ENCODE data around the gene ING3.
"Not testable (repeated sequence)": the region's sequence is repeated elsewhere in the genome, so short reads cannot be mapped to it uniquely, and the experiment has no call there.

ING3 gene

GRCh38 chr7:121003986-121004685, 53.6 kb downstream of the ING3 start:
- H3K9me2 ChIP-seq (replicated peaks; ENCODE audit: insufficient read depth, low read length): no peaks in the 10 kb centered on the region
- no peaks in the 10 kb centered on the region for H3K9me3 ChIP-seq (ENCODE audit: insufficient read depth, low read length)
- no peaks in the 10 kb centered on the region for H3F3A ChIP-seq (ENCODE audit: insufficient read depth)
- no peak overlapping the region for H3K4me2 ChIP-seq (ENCODE audit: low read depth, low read length, poor library complexity, severe bottlenecking)
- no peak for TF ChIP-seq CTCF (IDR thresholded peaks at IDR 0.05; ENCODE audit: insufficient read depth, low read length, poor library complexity, severe bottlenecking)
- no peak for TF ChIP-seq EZH2phosphoT487 (conservative IDR thresholded peaks at IDR 0.05; ENCODE audit: low read length)
- H2AFZ ChIP-seq (ENCODE audit: low read depth, low read length, severe bottlenecking): no peak overlapping the region
- no peak overlapping the region for H3K4me3 ChIP-seq (ENCODE audit: insufficient read depth, low read length, poor library complexity, severe bottlenecking)
- H3K36me3 ChIP-seq (ENCODE audit: low read length): no peaks in the 10 kb centered on the region
- no peak overlapping the region for H3K9ac ChIP-seq (ENCODE audit: low read length)
- no peaks in the 10 kb centered on the region for H3K79me2 ChIP-seq (ENCODE audit: insufficient read depth, low read length)
- no peak overlapping the region for H3K27ac ChIP-seq (ENCODE audit: low read depth, low read length)
- no peaks in the 10 kb centered on the region for H3K27me3 ChIP-seq (ENCODE audit: low read length)
- no peaks in the 10 kb centered on the region for H4K20me1 ChIP-seq (ENCODE audit: low read depth, low read length)

GRCh38 chr7:121005058-121005457, 54.5 kb downstream of the ING3 start:
- H2AFZ ChIP-seq (ENCODE audit: low read depth, low read length, severe bottlenecking); H3K27ac ChIP-seq (ENCODE audit: low read depth, low read length); H3K79me2 ChIP-seq (ENCODE audit: insufficient read depth, low read length); H3F3A ChIP-seq (ENCODE audit: insufficient read depth); H3K4me2 ChIP-seq (ENCODE audit: low read depth, low read length, poor library complexity, severe bottlenecking); H3K36me3 ChIP-seq (ENCODE audit: low read length); H3K9ac ChIP-seq (ENCODE audit: low read length); H4K20me1 ChIP-seq (ENCODE audit: low read depth, low read length); H3K9me3 ChIP-seq (ENCODE audit: insufficient read depth, low read length); H3K9me2 ChIP-seq (replicated peaks; ENCODE audit: insufficient read depth, low read length); H3K27me3 ChIP-seq (ENCODE audit: low read length); H3K4me3 ChIP-seq (ENCODE audit: insufficient read depth, low read length, poor library complexity, severe bottlenecking): not testable (repeated sequence)

GRCh38 chr7:121005996-121006584, 55.5 kb downstream of the ING3 start:
- no peak overlapping the region for H3K4me2 ChIP-seq (ENCODE audit: low read depth, low read length, poor library complexity, severe bottlenecking)
- no peaks in the 10 kb centered on the region for H3K9me3 ChIP-seq (ENCODE audit: insufficient read depth, low read length)
- H3K36me3 ChIP-seq (ENCODE audit: low read length): no peaks in the 10 kb centered on the region
- H3K4me3 ChIP-seq (ENCODE audit: insufficient read depth, low read length, poor library complexity, severe bottlenecking): no peak overlapping the region
- no peaks in the 10 kb centered on the region for H3K27me3 ChIP-seq (ENCODE audit: low read length)
- H2AFZ ChIP-seq (ENCODE audit: low read depth, low read length, severe bottlenecking): no peak overlapping the region
- H3K9ac ChIP-seq (ENCODE audit: low read length): no peak overlapping the region
- no peaks in the 10 kb centered on the region for H3K9me2 ChIP-seq (replicated peaks; ENCODE audit: insufficient read depth, low read length)
- TF ChIP-seq CTCF (IDR thresholded peaks at IDR 0.05; ENCODE audit: insufficient read depth, low read length, poor library complexity, severe bottlenecking): no peak
- no peak for TF ChIP-seq EZH2phosphoT487 (conservative IDR thresholded peaks at IDR 0.05; ENCODE audit: low read length)
- no peak overlapping the region for H3K27ac ChIP-seq (ENCODE audit: low read depth, low read length)
- H4K20me1 ChIP-seq (ENCODE audit: low read depth, low read length): no peaks in the 10 kb centered on the region
- H3F3A ChIP-seq (ENCODE audit: insufficient read depth): no peaks in the 10 kb centered on the region
- H3K79me2 ChIP-seq (ENCODE audit: insufficient read depth, low read length): no peaks in the 10 kb centered on the region

- no peaks in the 10 kb centered on the region for H3K9me2 ChIP-seq (replicated peaks; ENCODE audit: insufficient read depth, low read length)
- no peak overlapping the region for H3K4me3 ChIP-seq (ENCODE audit: insufficient read depth, low read length, poor library complexity, severe bottlenecking)
- no peak overlapping the region for H2AFZ ChIP-seq (ENCODE audit: low read depth, low read length, severe bottlenecking)
- H4K20me1 ChIP-seq (ENCODE audit: low read depth, low read length): no peaks in the 10 kb centered on the region
- H3K27me3 ChIP-seq (ENCODE audit: low read length): no peaks in the 10 kb centered on the region
- no peaks in the 10 kb centered on the region for H3K9me3 ChIP-seq (ENCODE audit: insufficient read depth, low read length)
- no peak overlapping the region for H3K9ac ChIP-seq (ENCODE audit: low read length)
- no peak overlapping the region for H3K4me2 ChIP-seq (ENCODE audit: low read depth, low read length, poor library complexity, severe bottlenecking)
- H3K27ac ChIP-seq (ENCODE audit: low read depth, low read length): no peak overlapping the region
- no peak for TF ChIP-seq CTCF (IDR thresholded peaks at IDR 0.05; ENCODE audit: insufficient read depth, low read length, poor library complexity, severe bottlenecking)
- TF ChIP-seq EZH2phosphoT487 (conservative IDR thresholded peaks at IDR 0.05; ENCODE audit: low read length): no peak
- H3F3A ChIP-seq (ENCODE audit: insufficient read depth): no peaks in the 10 kb centered on the region
- H3K79me2 ChIP-seq (ENCODE audit: insufficient read depth, low read length): no peaks in the 10 kb centered on the region
- no peaks in the 10 kb centered on the region for H3K36me3 ChIP-seq (ENCODE audit: low read length)
Observed at GRCh38 chr7:121006711-121007315, 56.2 kb downstream of the ING3 start.
